Stimulated activated naive CD8-positive, alpha-beta T cell treated with anti-CD3 and anti-CD28 coated beads, Interleukin-15, amount 100 ng/mL, for 72 hours (primary cell): Measurements from ENCODE around the gene AKT3.

Source experiments
- ATAC-seq: fragments of 150-1000 bp; cut with Tn5 transposase; 2 replicates; pipeline ENCODE4 v1.10.0; 2021; ENCODE audit warnings: mild to moderate bottlenecking, moderate library complexity
- DNase-seq, 2 donors: peaks; one replicate each; pipeline ENCODE4 v3.0.0; 2021 to 2022
- H3K27ac Mint-ChIP-seq, 2 donors: one replicate each; pipeline ENCODE4 v1.8.0; 2022; ENCODE audit warnings: mild to moderate bottlenecking in 2 of 2, mixed read lengths in 2 of 2, moderate library complexity in 2 of 2
- H3K27me3 Mint-ChIP-seq: one replicate; pipeline ENCODE4 v1.8.0; 2022; ENCODE audit warnings: mixed read lengths
- H3K4me1 Mint-ChIP-seq: one replicate; pipeline ENCODE4 v1.8.0; 2022; ENCODE audit warnings: mild to moderate bottlenecking, mixed read lengths
- H3K4me3 Mint-ChIP-seq, 2 donors: one replicate each; pipeline ENCODE4 v1.8.0; 2022; ENCODE audit warnings: mild to moderate bottlenecking in 2 of 2, mixed read lengths in 2 of 2, moderate library complexity in 1 of 2
- H3K9me3 Mint-ChIP-seq, 2 donors: one replicate each; pipeline ENCODE4 v1.8.0; 2022; ENCODE audit warnings: mixed read lengths in 2 of 2

The AKT3 gene

GRCh38 chr1:243474136-243474881 is 375.7 kb downstream of the AKT3 start:
- Mint-ChIP-seq H3K4me3 (peak overlapping the region in 1 of 2 donors; percentile 77), H3K9me3 (no peaks in the 10 kb centered on the region), H3K4me1 (peaks cover 11% of the 10 kb centered on the region), H3K27me3 (no peaks in the 10 kb centered on the region), H3K27ac (no peak overlapping the region)
- peak; percentile 71 for ATAC-seq
- DNase-seq, result no peak

GRCh38 chr1:243473227-243474135 is 376.6 kb downstream of the AKT3 start:
- DNase-seq (no peak), ATAC-seq (no peak)
- H3K27me3 Mint-ChIP-seq, result no peaks in the 10 kb centered on the region
- H3K4me1 Mint-ChIP-seq, result peaks cover 11% of the 10 kb centered on the region
- peak overlapping the region in 1 of 2 donors; percentile 57 for H3K27ac Mint-ChIP-seq
- no peaks in the 10 kb centered on the region for H3K9me3 Mint-ChIP-seq
- peak overlapping the region; percentile 75 to 77 for H3K4me3 Mint-ChIP-seq

GRCh38 chr1:243471754-243472745 is 378.0 kb downstream of the AKT3 start:
- H3K9me3 Mint-ChIP-seq, result no peaks in the 10 kb centered on the region
- no peak overlapping the region for H3K27ac Mint-ChIP-seq
- H3K4me3 Mint-ChIP-seq, result no peak overlapping the region
- no peak for DNase-seq
- ATAC-seq, result no peak
- no peaks in the 10 kb centered on the region for H3K27me3 Mint-ChIP-seq
- H3K4me1 Mint-ChIP-seq, result peaks cover 11% of the 10 kb centered on the region

GRCh38 chr1:243471026-243471685 is 378.9 kb downstream of the AKT3 start:
- Mint-ChIP-seq H3K4me1 (peaks cover 11% of the 10 kb centered on the region), H3K27ac (no peak overlapping the region), H3K27me3 (no peaks in the 10 kb centered on the region), H3K9me3 (no peaks in the 10 kb centered on the region), H3K4me3 (no peak overlapping the region)
- ATAC-seq (no peak), DNase-seq (no peak)

- Mint-ChIP-seq H3K27ac (no peak overlapping the region), H3K4me3 (no peak overlapping the region), H3K4me1 (peaks cover 11% of the 10 kb centered on the region), H3K9me3 (no peaks in the 10 kb centered on the region), H3K27me3 (no peaks in the 10 kb centered on the region)
- ATAC-seq (no peak), DNase-seq (no peak)
These were observed 379.5 kb downstream of the AKT3 start for GRCh38 chr1:243470502-243470901.

- H3K4me1 Mint-ChIP-seq, result peaks cover 11% of the 10 kb centered on the region
- no peaks in the 10 kb centered on the region for H3K9me3 Mint-ChIP-seq
- ATAC-seq, result no peak
- peak overlapping the region in 1 of 2 donors; percentile 50 for H3K27ac Mint-ChIP-seq
- H3K4me3 Mint-ChIP-seq, result no peak overlapping the region
- no peaks in the 10 kb centered on the region for H3K27me3 Mint-ChIP-seq
- no peak for DNase-seq
These were observed 380.5 kb downstream of the AKT3 start for GRCh38 chr1:243469497-243469896.

GRCh38 chr1:243465738-243466137 is 384.3 kb downstream of the AKT3 start:
- Mint-ChIP-seq H3K27ac (no peak overlapping the region), H3K4me3 (no peak overlapping the region), H3K4me1 (no peaks in the 10 kb centered on the region), H3K27me3 (no peaks in the 10 kb centered on the region), H3K9me3 (no peaks in the 10 kb centered on the region)
- ATAC-seq (no peak), DNase-seq (no peak)

GRCh38 chr1:243465081-243465480 is 385.0 kb downstream of the AKT3 start:
- Mint-ChIP-seq H3K27ac (peak overlapping the region in 1 of 2 donors; percentile 51), H3K4me1 (no peaks in the 10 kb centered on the region), H3K27me3 (no peaks in the 10 kb centered on the region), H3K9me3 (no peaks in the 10 kb centered on the region), H3K4me3 (no peak overlapping the region)
- no peak for ATAC-seq
- DNase-seq, result no peak

GRCh38 chr1:243462929-243463697 is 386.9 kb downstream of the AKT3 start:
- H3K27ac Mint-ChIP-seq, result no peak overlapping the region
- H3K27me3 Mint-ChIP-seq, result no peaks in the 10 kb centered on the region
- no peaks in the 10 kb centered on the region for H3K9me3 Mint-ChIP-seq
- H3K4me3 Mint-ChIP-seq, result no peak overlapping the region
- no peaks in the 10 kb centered on the region for H3K4me1 Mint-ChIP-seq
- ATAC-seq (no peak), DNase-seq (no peak)

GRCh38 chr1:243461700-243462099 is 388.3 kb downstream of the AKT3 start:
- Mint-ChIP-seq H3K27me3 (no peaks in the 10 kb centered on the region), H3K4me3 (no peak overlapping the region), H3K4me1 (no peaks in the 10 kb centered on the region), H3K27ac (no peak overlapping the region), H3K9me3 (no peaks in the 10 kb centered on the region)
- ATAC-seq, result no peak
- no peak for DNase-seq

GRCh38 chr1:243459059-243459458 is 391.0 kb downstream of the AKT3 start:
- Mint-ChIP-seq H3K27me3 (no peaks in the 10 kb centered on the region), H3K4me1 (no peaks in the 10 kb centered on the region), H3K9me3 (no peaks in the 10 kb centered on the region), H3K27ac (peak overlapping the region in 1 of 2 donors; percentile 28), H3K4me3 (no peak overlapping the region)
- ATAC-seq (no peak), DNase-seq (no peak)

GRCh38 chr1:243457363-243457982 is 392.6 kb downstream of the AKT3 start:
- no peaks in the 10 kb centered on the region for H3K4me1 Mint-ChIP-seq
- H3K9me3 Mint-ChIP-seq, result no peaks in the 10 kb centered on the region
- no peak overlapping the region for H3K27ac Mint-ChIP-seq
- no peak overlapping the region for H3K4me3 Mint-ChIP-seq
- H3K27me3 Mint-ChIP-seq, result no peaks in the 10 kb centered on the region
- DNase-seq (no peak), ATAC-seq (no peak)

GRCh38 chr1:243455760-243456651 is 394.0 kb downstream of the AKT3 start:
- ATAC-seq (no peak), DNase-seq (no peak)
- H3K27ac Mint-ChIP-seq, result peak overlapping the region in 1 of 2 donors; percentile 68
- no peaks in the 10 kb centered on the region for H3K27me3 Mint-ChIP-seq
- H3K4me3 Mint-ChIP-seq, result no peak overlapping the region
- no peaks in the 10 kb centered on the region for H3K4me1 Mint-ChIP-seq
- H3K9me3 Mint-ChIP-seq, result no peaks in the 10 kb centered on the region
